Upper lobe of left lung (tissue), 4 donors: ENCODE results near the gene CD79A.

Source experiments
- EP300 ChIP-seq, 4 donors: sonication (generic); formaldehyde crosslinking; IDR thresholded peaks; one replicate each; pipeline ENCODE4 v1.5.1; 2017; ENCODE audit warnings: antibody characterized with exemption in 4 of 4, control low read depth in 2 of 4
- POLR2AphosphoS5 ChIP-seq, 2 donors: sonication (generic); formaldehyde crosslinking; IDR thresholded peaks; one replicate each; pipeline ENCODE4 v1.5.1; 2017; ENCODE audit warnings: antibody characterized with exemption in 2 of 2
- TF ChIP-seq, protein P1 (sequence below), 6 experiments: fragments of 450-650 bp in 4 of 6; fragments of 200-600 bp in 2 of 6; sonication (generic) in 2 of 6; IDR thresholded peaks; one replicate each; pipeline ENCODE4 v1.5.1; 2016 to 2019; ENCODE audit warnings: antibody characterized with exemption in 6 of 6

DNA sequence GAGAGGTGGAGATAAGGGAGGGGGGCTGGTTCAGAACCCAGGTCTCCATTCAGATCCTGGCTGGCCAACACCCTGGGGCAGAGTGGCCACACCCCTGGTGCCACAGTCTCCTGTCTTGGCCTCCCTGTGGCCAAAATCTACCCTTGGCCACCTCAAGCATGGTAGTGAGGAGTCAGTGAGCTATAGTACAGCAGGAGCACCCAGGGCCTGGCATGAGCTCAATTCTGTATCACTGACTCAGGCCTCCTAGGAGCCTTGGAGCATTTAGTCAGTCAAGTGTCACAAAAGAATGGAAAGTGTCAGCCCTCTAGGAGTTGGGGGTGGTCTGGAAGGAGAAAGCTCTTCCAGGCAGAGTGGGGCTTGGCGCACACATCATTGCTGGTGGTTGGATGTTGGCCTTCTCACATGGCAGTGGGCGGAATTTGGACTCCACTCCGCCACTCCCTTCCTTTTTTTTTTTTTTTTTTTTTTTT lies 6.6 kb upstream of the CD79A start:
- TF ChIP-seq, protein P1, sequence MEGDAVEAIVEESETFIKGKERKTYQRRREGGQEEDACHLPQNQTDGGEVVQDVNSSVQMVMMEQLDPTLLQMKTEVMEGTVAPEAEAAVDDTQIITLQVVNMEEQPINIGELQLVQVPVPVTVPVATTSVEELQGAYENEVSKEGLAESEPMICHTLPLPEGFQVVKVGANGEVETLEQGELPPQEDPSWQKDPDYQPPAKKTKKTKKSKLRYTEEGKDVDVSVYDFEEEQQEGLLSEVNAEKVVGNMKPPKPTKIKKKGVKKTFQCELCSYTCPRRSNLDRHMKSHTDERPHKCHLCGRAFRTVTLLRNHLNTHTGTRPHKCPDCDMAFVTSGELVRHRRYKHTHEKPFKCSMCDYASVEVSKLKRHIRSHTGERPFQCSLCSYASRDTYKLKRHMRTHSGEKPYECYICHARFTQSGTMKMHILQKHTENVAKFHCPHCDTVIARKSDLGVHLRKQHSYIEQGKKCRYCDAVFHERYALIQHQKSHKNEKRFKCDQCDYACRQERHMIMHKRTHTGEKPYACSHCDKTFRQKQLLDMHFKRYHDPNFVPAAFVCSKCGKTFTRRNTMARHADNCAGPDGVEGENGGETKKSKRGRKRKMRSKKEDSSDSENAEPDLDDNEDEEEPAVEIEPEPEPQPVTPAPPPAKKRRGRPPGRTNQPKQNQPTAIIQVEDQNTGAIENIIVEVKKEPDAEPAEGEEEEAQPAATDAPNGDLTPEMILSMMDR (IDR thresholded peaks at IDR 0.05), result no peak
- TF ChIP-seq EP300 (IDR thresholded peaks at IDR 0.05) (no peak), POLR2AphosphoS5 (IDR thresholded peaks at IDR 0.05) (peak in 1 of 2 donors; percentile 16)
